Activated T-cell treated with anti-CD3 and anti-CD28 coated beads, Interleukin-2, amount 50 U/mL, for 48 hours (primary cell): ENCODE data around the gene TCL1A.
"Not testable (repeated sequence)": the region's sequence is repeated elsewhere in the genome, so short reads cannot be mapped to it uniquely, and the experiment has no call there.

ENCODE experiments used
- DNase-seq, 2 experiments: peaks; one replicate each; pipeline ENCODE4 v3.0.0-alpha.2; 2020

TCL1A gene

GRCh38 chr14:95713596-95714371, at the start of gene TCL1A:
Gene TCL1A (minus strand): TSS chr14:95714125. CDS start chr14:95714066, 59 bp downstream.
- no peak for DNase-seq

GRCh38 chr14:95763032-95763431, 49.1 kb upstream of the TCL1A start:
- not testable (repeated sequence) for DNase-seq

- DNase-seq: no peak
Measured at GRCh38 chr14:95761436-95761835, 47.5 kb upstream of the TCL1A start.

- no peak for DNase-seq
Measured at GRCh38 chr14:95760596-95760995, 46.7 kb upstream of the TCL1A start.

GRCh38 chr14:95759941-95760340, 46.0 kb upstream of the TCL1A start:
- no peak for DNase-seq

- DNase-seq: no peak
Measured at GRCh38 chr14:95758331-95758730, 44.4 kb upstream of the TCL1A start.

- DNase-seq: no peak
Measured at GRCh38 chr14:95756751-95757150, 42.8 kb upstream of the TCL1A start.

GRCh38 chr14:95756127-95756526, 42.2 kb upstream of the TCL1A start:
- no peak for DNase-seq

- no peak for DNase-seq
Measured at GRCh38 chr14:95741781-95742180, 27.9 kb upstream of the TCL1A start.

- no peak for DNase-seq
Measured at GRCh38 chr14:95741038-95741490, 27.1 kb upstream of the TCL1A start.

GRCh38 chr14:95739356-95739755, 25.4 kb upstream of the TCL1A start:
- no peak for DNase-seq

GRCh38 chr14:95733212-95733611, 19.3 kb upstream of the TCL1A start:
- no peak for DNase-seq

- DNase-seq: no peak
Measured at GRCh38 chr14:95730126-95730525, 16.2 kb upstream of the TCL1A start.

GRCh38 chr14:95729402-95730028, 15.6 kb upstream of the TCL1A start:
- DNase-seq: not testable (repeated sequence)

- DNase-seq: no peak
Measured at GRCh38 chr14:95727056-95727700, 13.3 kb upstream of the TCL1A start.

- DNase-seq: no peak
Measured at GRCh38 chr14:95725685-95726336, 11.9 kb upstream of the TCL1A start.

- DNase-seq: no peak
Measured at GRCh38 chr14:95722525-95723190, 8.7 kb upstream of the TCL1A start.

GRCh38 chr14:95712398-95712797, 1.5 kb downstream of the TCL1A start:
- DNase-seq: no peak

GRCh38 chr14:95711476-95712176, 2.3 kb downstream of the TCL1A start:
- no peak for DNase-seq

- DNase-seq: no peak
Measured at GRCh38 chr14:95710106-95710505, 3.8 kb downstream of the TCL1A start.

GRCh38 chr14:95707327-95707726, 6.6 kb downstream of the TCL1A start:
- DNase-seq: no peak

GRCh38 chr14:95705518-95705917, 8.4 kb downstream of the TCL1A start:
- DNase-seq: no peak
